ENCODE measurements around the gene TNK1.

Gene TNK1

DNA sequence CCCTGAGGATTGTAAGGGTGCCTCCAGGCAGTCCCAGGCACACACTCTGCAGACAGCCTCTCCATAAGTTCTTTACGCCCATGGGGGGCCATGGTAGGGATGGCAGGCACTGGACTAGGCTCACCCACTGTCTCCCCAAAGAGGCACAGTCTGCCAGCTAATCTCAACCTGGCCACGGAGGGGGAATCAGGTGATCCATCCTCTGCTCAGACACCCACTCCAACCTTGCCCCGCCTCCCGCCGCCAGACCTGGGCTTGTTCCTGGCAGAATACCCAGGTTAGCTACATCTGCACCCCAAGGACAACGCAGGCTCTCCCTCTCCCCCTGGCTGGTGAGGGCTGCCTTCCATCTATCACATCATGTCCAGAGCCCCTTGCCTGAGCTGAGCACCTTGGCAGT, 28.0 kb downstream of the TNK1 start:
- FAIRE-seq: no peak

DNA sequence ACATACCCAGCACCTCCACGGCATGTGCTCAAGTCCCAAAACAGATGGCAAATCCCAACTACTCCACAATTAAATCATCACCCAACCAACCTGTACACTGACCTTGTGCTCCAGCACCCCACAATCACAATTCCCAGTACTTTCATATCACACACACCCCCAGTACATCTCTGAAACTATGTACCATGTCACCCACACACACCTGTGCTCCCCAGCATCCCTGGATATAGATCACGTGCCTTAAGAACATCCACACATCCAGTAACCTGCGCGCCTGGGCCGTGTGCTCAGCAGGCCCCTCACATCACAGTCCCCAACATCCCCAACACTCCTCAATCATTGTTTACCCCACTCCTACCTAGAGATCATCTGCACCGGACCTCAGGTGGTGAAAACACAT, 28.8 kb downstream of the TNK1 start:
- FAIRE-seq: no peak
- no peak for TF ChIP-seq POU2F2 (IDR thresholded peaks at IDR 0.05; ENCODE audit: low read depth, low read length)
- TF ChIP-seq PAX5 (IDR thresholded peaks at IDR 0.05; ENCODE audit: insufficient read depth, low read length, severe bottlenecking): no peak
- no peak for TF ChIP-seq TAF1 (IDR thresholded peaks at IDR 0.05; ENCODE audit: low read depth, low read length)
- TF ChIP-seq SPI1 (IDR thresholded peaks at IDR 0.05; ENCODE audit: low read depth, low read length): no peak
- no peak for TF ChIP-seq POLR2A (IDR thresholded peaks at IDR 0.05; ENCODE audit: low read depth, low read length)
- no peak for TF ChIP-seq POLR2AphosphoS5 (IDR thresholded peaks at IDR 0.05; ENCODE audit: low read depth, low read length)

More for the DNA sequence above, 28.0 kb downstream of the TNK1 start:
- TF ChIP-seq POU2F2 (IDR thresholded peaks at IDR 0.05; ENCODE audit: low read depth, low read length) (no peak), TAF1 (IDR thresholded peaks at IDR 0.05; ENCODE audit: low read depth, low read length) (no peak), POLR2AphosphoS5 (IDR thresholded peaks at IDR 0.05; ENCODE audit: low read depth, low read length) (no peak), PAX5 (IDR thresholded peaks at IDR 0.05; ENCODE audit: insufficient read depth, low read length, severe bottlenecking) (no peak), SPI1 (IDR thresholded peaks at IDR 0.05; ENCODE audit: low read depth, low read length) (no peak), POLR2A (IDR thresholded peaks at IDR 0.05; ENCODE audit: low read depth, low read length) (no peak)
- DNase-seq (ENCODE audit: insufficient read length, low spot score): no peak

DNA sequence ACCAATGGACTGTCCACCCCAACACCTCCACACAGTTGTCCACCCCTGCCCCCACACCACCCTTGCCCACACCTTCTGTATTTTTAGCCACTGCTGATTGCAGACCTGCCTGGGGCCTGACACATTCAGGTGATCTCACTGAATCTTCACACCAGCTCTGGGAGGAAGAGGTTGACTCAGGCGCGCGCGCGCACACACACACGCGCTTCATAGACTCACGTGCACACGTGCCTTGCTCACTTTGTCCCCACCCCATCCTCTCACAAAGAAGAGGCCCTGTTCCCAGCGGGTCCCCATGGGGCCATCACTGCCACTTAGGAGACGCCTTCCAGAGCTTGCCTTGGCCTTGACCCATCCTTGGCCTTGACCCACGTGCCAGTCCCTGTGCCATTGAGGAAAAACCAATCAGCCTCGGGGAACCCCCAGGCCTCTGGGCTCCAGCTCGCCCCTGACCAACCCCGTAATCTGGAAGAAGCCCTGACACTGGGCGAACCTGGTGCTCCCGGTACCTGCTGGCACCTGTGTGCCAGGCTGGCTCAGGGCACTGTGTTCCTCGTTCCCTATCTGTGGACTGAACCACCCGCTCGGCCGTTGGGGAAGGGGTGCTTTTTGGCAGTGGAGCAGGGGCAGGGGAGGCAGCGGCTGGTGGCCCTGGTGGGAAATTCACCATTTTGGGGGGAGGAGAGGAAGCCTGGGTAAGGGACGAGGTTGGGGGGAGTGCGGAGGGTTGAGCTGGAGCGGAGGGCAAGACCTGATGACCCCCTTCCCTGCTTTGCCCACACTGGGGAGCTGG, 29.9 kb downstream of the TNK1 start:
- FAIRE-seq (no peak), DNase-seq (ENCODE audit: insufficient read length, low spot score) (no peak)
- no peak for TF ChIP-seq POLR2AphosphoS5 (IDR thresholded peaks at IDR 0.05; ENCODE audit: low read depth, low read length)
- TF ChIP-seq SPI1 (IDR thresholded peaks at IDR 0.05; ENCODE audit: low read depth, low read length): no peak
- TF ChIP-seq PAX5 (IDR thresholded peaks at IDR 0.05; ENCODE audit: insufficient read depth, low read length, severe bottlenecking): no peak
- TF ChIP-seq TAF1 (IDR thresholded peaks at IDR 0.05; ENCODE audit: low read depth, low read length): no peak
- no peak for TF ChIP-seq POLR2A (IDR thresholded peaks at IDR 0.05; ENCODE audit: low read depth, low read length)
- no peak for TF ChIP-seq POU2F2 (IDR thresholded peaks at IDR 0.05; ENCODE audit: low read depth, low read length)

More for the DNA sequence above, 28.8 kb downstream of the TNK1 start:
- DNase-seq (ENCODE audit: insufficient read length, low spot score): no peak

DNA sequence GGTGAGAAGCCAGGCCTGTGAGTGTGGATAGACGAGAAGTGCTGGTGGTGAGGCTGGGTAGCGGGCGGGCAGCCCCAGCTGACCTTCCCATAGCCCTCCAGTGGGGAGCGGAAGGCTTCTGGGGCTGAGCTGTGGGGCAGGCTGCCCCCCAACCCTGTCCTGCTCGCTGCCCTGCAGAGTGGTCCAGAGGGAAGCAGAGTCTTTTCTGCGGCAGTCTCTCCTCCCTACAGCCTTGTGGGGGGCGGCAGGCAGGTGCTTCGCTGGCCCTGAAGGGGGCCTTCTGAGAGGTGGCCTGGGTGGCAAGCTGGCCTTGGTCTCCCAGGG, 30.5 kb downstream of the TNK1 start:
- no peak for FAIRE-seq
- no peak for DNase-seq (ENCODE audit: insufficient read length, low spot score)
- no peak for TF ChIP-seq POLR2AphosphoS5 (IDR thresholded peaks at IDR 0.05; ENCODE audit: low read depth, low read length)
- TF ChIP-seq POU2F2 (IDR thresholded peaks at IDR 0.05; ENCODE audit: low read depth, low read length): no peak
- no peak for TF ChIP-seq POLR2A (IDR thresholded peaks at IDR 0.05; ENCODE audit: low read depth, low read length)
- no peak for TF ChIP-seq PAX5 (IDR thresholded peaks at IDR 0.05; ENCODE audit: insufficient read depth, low read length, severe bottlenecking)
- no peak for TF ChIP-seq SPI1 (IDR thresholded peaks at IDR 0.05; ENCODE audit: low read depth, low read length)
- no peak for TF ChIP-seq TAF1 (IDR thresholded peaks at IDR 0.05; ENCODE audit: low read depth, low read length)

DNA sequence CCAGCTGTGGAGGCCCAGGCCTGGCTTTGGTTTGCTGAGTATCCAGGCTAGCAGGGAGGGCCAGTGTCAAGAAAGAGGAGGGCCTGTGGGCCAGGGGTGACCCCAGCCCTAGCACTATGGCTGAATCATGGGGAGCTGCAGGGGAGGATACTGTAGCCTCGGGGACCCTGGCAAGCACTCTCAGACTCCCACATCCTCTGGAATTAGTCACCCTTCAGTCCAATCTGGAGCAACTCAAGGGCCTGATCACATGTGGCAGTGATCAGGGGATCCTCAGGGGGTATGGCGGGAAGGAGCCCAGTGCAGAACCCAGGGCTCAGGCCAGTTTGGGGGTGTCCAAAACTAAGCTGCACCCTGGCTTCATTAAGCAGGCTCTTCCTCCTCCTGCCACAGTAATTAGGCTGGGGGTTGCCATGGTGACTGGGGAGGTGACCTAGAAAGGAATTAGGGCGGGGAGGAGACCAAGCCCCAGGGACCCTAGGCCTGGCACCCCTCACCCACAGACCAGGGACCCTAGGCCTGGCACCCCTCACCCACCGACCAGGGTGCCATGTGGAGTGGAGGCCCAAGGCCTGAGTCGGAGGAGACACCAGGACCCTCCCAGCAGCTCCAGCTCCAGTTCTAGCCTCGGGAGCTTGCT, 32.6 kb downstream of the TNK1 start:
- DNase-seq (ENCODE audit: insufficient read length, low spot score) (no peak), FAIRE-seq (no peak)
- TF ChIP-seq SPI1 (IDR thresholded peaks at IDR 0.05; ENCODE audit: low read depth, low read length) (no peak), TAF1 (IDR thresholded peaks at IDR 0.05; ENCODE audit: low read depth, low read length) (no peak), POLR2AphosphoS5 (IDR thresholded peaks at IDR 0.05; ENCODE audit: low read depth, low read length) (no peak), POLR2A (IDR thresholded peaks at IDR 0.05; ENCODE audit: low read depth, low read length) (no peak), PAX5 (IDR thresholded peaks at IDR 0.05; ENCODE audit: insufficient read depth, low read length, severe bottlenecking) (no peak), POU2F2 (IDR thresholded peaks at IDR 0.05; ENCODE audit: low read depth, low read length) (no peak)

DNA sequence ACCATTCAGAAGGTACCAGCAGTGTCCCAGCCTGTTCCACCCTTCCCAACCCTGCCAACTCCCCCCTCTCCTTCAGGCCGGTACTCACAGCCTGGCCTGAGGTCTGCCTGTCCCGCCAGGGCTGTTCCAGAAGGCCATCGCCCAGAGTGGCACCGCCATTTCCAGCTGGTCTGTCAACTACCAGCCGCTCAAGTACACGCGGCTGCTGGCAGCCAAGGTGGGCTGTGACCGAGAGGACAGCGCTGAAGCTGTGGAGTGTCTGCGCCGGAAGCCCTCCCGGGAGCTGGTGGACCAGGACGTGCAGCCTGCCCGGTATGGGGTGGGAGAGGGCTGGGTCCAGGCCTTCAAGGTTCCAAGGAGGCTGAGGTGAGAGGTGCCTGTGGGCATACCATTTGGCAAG, 33.9 kb downstream of the TNK1 start:
- DNase-seq (ENCODE audit: insufficient read length, low spot score) (no peak), FAIRE-seq (no peak)
- TF ChIP-seq POLR2AphosphoS5 (IDR thresholded peaks at IDR 0.05; ENCODE audit: low read depth, low read length) (no peak), PAX5 (IDR thresholded peaks at IDR 0.05; ENCODE audit: insufficient read depth, low read length, severe bottlenecking) (no peak), POLR2A (IDR thresholded peaks at IDR 0.05; ENCODE audit: low read depth, low read length) (no peak), TAF1 (IDR thresholded peaks at IDR 0.05; ENCODE audit: low read depth, low read length) (no peak), SPI1 (IDR thresholded peaks at IDR 0.05; ENCODE audit: low read depth, low read length) (no peak)

DNA sequence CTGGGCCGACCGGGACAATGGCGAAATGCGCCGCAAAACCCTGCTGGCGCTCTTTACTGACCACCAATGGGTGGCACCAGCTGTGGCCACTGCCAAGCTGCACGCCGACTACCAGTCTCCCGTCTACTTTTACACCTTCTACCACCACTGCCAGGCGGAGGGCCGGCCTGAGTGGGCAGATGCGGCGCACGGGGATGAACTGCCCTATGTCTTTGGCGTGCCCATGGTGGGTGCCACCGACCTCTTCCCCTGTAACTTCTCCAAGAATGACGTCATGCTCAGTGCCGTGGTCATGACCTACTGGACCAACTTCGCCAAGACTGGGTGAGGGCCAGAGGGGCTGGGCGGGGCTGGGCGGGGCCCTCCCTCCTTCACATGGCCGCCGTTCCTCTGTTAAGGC, 34.9 kb downstream of the TNK1 start:
- DNase-seq (ENCODE audit: insufficient read length, low spot score) (no peak), FAIRE-seq (no peak)
- TF ChIP-seq PAX5 (IDR thresholded peaks at IDR 0.05; ENCODE audit: insufficient read depth, low read length, severe bottlenecking) (no peak), POLR2A (IDR thresholded peaks at IDR 0.05; ENCODE audit: low read depth, low read length) (no peak), TAF1 (IDR thresholded peaks at IDR 0.05; ENCODE audit: low read depth, low read length) (no peak), POLR2AphosphoS5 (IDR thresholded peaks at IDR 0.05; ENCODE audit: low read depth, low read length) (no peak), POU2F2 (IDR thresholded peaks at IDR 0.05; ENCODE audit: low read depth, low read length) (no peak), SPI1 (IDR thresholded peaks at IDR 0.05; ENCODE audit: low read depth, low read length) (no peak)

DNA sequence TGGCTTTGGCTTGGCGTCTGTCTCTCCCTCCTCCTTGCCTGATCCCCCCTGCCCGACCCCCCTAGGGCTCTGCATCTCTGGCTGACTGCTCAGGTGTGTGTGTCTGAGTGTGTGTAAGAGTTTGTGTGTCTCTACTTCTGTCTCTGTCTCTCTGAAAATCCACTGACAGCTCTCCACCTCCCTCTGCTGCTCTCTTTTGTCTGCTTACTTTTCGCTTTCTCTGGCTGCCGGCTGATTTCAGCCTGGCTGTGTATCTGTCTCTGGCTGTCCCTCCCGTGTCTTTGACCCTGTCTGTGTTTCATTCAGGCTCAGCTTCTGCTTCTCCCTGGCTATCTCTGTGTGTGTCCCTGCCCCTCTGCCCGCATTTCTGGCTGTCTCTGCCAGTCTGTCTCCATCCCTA, 35.4 kb downstream of the TNK1 start:
- no peak for TF ChIP-seq SPI1 (IDR thresholded peaks at IDR 0.05; ENCODE audit: low read depth, low read length)
- TF ChIP-seq PAX5 (IDR thresholded peaks at IDR 0.05; ENCODE audit: insufficient read depth, low read length, severe bottlenecking): no peak
- TF ChIP-seq POLR2AphosphoS5 (IDR thresholded peaks at IDR 0.05; ENCODE audit: low read depth, low read length): no peak
- TF ChIP-seq POU2F2 (IDR thresholded peaks at IDR 0.05; ENCODE audit: low read depth, low read length): no peak
- TF ChIP-seq TAF1 (IDR thresholded peaks at IDR 0.05; ENCODE audit: low read depth, low read length): no peak
- TF ChIP-seq POLR2A (IDR thresholded peaks at IDR 0.05; ENCODE audit: low read depth, low read length): no peak
- DNase-seq (ENCODE audit: insufficient read length, low spot score): no peak
- FAIRE-seq: no peak

DNA sequence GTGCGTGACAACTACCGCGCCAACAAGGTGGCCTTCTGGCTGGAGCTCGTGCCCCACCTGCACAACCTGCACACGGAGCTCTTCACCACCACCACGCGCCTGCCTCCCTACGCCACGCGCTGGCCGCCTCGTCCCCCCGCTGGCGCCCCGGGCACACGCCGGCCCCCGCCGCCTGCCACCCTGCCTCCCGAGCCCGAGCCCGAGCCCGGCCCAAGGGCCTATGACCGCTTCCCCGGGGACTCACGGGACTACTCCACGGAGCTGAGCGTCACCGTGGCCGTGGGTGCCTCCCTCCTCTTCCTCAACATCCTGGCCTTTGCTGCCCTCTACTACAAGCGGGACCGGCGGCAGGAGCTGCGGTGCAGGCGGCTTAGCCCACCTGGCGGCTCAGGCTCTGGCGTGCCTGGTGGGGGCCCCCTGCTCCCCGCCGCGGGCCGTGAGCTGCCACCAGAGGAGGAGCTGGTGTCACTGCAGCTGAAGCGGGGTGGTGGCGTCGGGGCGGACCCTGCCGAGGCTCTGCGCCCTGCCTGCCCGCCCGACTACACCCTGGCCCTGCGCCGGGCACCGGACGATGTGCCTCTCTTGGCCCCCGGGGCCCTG, 36.3 kb downstream of the TNK1 start:
- TF ChIP-seq POU2F2 (IDR thresholded peaks at IDR 0.05; ENCODE audit: low read depth, low read length): no peak
- no peak for FAIRE-seq

More for the DNA sequence above, 36.3 kb downstream of the TNK1 start:
- DNase-seq (ENCODE audit: insufficient read length, low spot score): no peak

All from GM12891 (cell line).